ENCODE measurements around the gene DYSF.

DNA sequence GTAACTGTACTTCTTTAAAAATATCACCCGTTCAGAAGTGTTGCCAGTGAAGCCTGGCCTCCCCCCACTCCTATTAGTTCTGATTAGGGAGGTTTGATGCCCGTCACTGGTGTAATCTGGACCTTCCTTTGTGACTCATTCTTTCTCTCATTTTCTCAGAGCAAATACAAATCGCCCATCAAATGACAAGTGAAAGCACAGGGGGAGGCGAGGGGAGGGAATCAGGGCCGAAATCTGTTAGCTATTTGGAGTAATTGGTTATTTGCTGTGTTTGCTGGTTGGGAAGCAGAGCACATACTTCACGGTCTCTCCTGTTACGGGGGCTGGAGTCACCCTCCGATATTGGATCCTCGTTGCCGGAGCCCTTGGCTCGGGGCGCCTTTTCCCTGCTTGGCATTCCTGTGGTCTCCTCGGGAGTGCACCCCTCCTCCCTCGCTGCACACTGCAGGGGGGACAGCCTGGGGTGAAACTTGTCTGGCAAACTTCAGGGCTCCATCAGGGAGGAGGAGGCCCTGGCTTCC lies 178.1 kb downstream of the DYSF start:
- TF ChIP-seq CTCF (IDR thresholded peaks at IDR 0.05; ENCODE audit: low read length) (no peak), EZH2 (optimal IDR thresholded peaks at IDR 0.05; ENCODE audit: low read depth, low read length) (no peak), EZH2phosphoT487 (IDR thresholded peaks at IDR 0.05; ENCODE audit: low read length) (no peak)
